Spleen (tissue), 11 donors: Measurements from ENCODE around the gene ZC3H13. TPM values are rescaled to one million over a fixed set of nuclear protein-coding genes. Genes with fewer than 3 reads are reported as not detected.

ENCODE experiments used
- DNase-seq: peaks from one replicate; pipeline ENCODE4 v3.0.0-alpha.2; 2020
- H3K27ac ChIP-seq, 8 donors: fragments of 200-600 bp; sonication (generic) in 7 of 8; 1 replicate in 4 of 8; 2 replicates in 4 of 8; pipeline versions ENCODE4 v1.5.0 to v1.8.0; 2016 to 2021; ENCODE audit warnings: inconsistent platforms in 4 of 8, mild to moderate bottlenecking in 4 of 8, moderate library complexity in 1 of 8
- H3K27me3 ChIP-seq, 7 donors: fragments of 200-600 bp; sonication (generic) in 6 of 7; replicated peaks in 1 of 7; 1 replicate in 4 of 7; 2 replicates in 3 of 7; pipeline versions ENCODE4 v1.5.0 to v1.8.0; 2016 to 2021; ENCODE audit warnings: inconsistent platforms in 3 of 7, mild to moderate bottlenecking in 1 of 7
- H3K36me3 ChIP-seq, 6 donors: fragments of 200-600 bp; sonication (generic) in 5 of 6; 1 replicate in 4 of 6; 2 replicates in 2 of 6; pipeline versions ENCODE4 v1.5.0 to v1.8.0; 2016 to 2021; ENCODE audit warnings: inconsistent platforms in 2 of 6
- H3K4me1 ChIP-seq, 6 donors: fragments of 200-600 bp; sonication (generic) in 5 of 6; 1 replicate in 3 of 6; 2 replicates in 3 of 6; pipeline versions ENCODE4 v1.5.0 to v1.8.0; 2016 to 2021; ENCODE audit warnings: inconsistent platforms in 3 of 6
- H3K4me3 ChIP-seq, 8 donors: fragments of 200-600 bp; sonication (generic) in 7 of 8; 1 replicate in 4 of 8; 2 replicates in 4 of 8; pipeline versions ENCODE4 v1.5.0 to v1.8.0; 2016 to 2021; ENCODE audit warnings: inconsistent platforms in 4 of 8, mild to moderate bottlenecking in 4 of 8, moderate library complexity in 2 of 8
- H3K9me3 ChIP-seq, 8 donors: fragments of 200-600 bp; sonication (generic) in 7 of 8; 1 replicate in 4 of 8; 2 replicates in 4 of 8; pipeline versions ENCODE4 v1.5.0 to v1.8.0; 2016 to 2021; ENCODE audit warnings: inconsistent platforms in 4 of 8
- POLR2A ChIP-seq, 3 donors: fragments of 450-650 bp; IDR thresholded peaks; one replicate each; pipeline ENCODE4 v1.5.1; 2017; ENCODE audit warnings: antibody characterized with exemption in 3 of 3, mild to moderate bottlenecking in 1 of 3
- POLR2AphosphoS5 ChIP-seq, 3 donors: sonication (generic); formaldehyde crosslinking; IDR thresholded peaks; one replicate each; pipeline ENCODE4 v1.5.1; 2017; ENCODE audit warnings: antibody characterized with exemption in 3 of 3
- WGBS, 5 donors: extraction: QIAGEN DNeasy Blood & Tissue Kit in 3 of 5; methylation state at CpG; one replicate each; pipeline versions ENCODE4 v1.1.5 to v1.1.7; 2013 to 2018; 5-methylcytosine and 5-hydroxymethylcytosine counted together
- intact Hi-C: fragments of 100-400 bp; cut with DNase I; formaldehyde crosslinking; loops from one replicate; pipeline ENCODE4 v1.15.0; 2023; ENCODE audit warnings: low total_unique reads
- polyA plus RNA-seq, 3 donors: library from polyadenylated mRNA; stranded (reverse); fragments of 200-250 nt; gene quantifications; one replicate each; pipeline ENCODE4 v1.2.1, GENCODE V29; 2013
- total RNA-seq, 7 donors: library from RNA; depleted of rRNA in 3 of 7; stranded (reverse); fragments of >200 nt in 3 of 7; fragmentation: NEBNext Ultra II Directional in 4 of 7; extraction: Animal tissue kit (Norgen Biotek cat#: 25700) in 4 of 7; gene quantifications; one replicate each; pipeline versions ENCODE4 v1.1.0 to v1.2.1, GENCODE V29; 2016 to 2021
- TF ChIP-seq, protein P1 (sequence below), 11 experiments: fragments of 200-600 bp in 7 of 11; fragments of 450-650 bp in 4 of 11; sonication (generic) in 4 of 11; IDR thresholded peaks in 8 of 11; conservative IDR thresholded peaks in 3 of 11; 1 replicate in 7 of 11; 2 replicates in 4 of 11; pipeline versions ENCODE4 v1.4.0 to v1.8.0; 2016 to 2021; ENCODE audit warnings: antibody characterized with exemption in 11 of 11, inconsistent platforms in 4 of 11, mild to moderate bottlenecking in 1 of 11
- donor health status: healthy with polysubstance abuse.
- donor health status: DM: no; HTN: no; CAD: no; lungs with moderate emphysema.
- donor health status: DM: no; HTN: no; CAD: no.
- donor health status: Bipolar disorder and iron deficiency.
- donor health status: healthy.
- donor health status: DM: no; HTN: no; CAD: no.
- donor health status: DM: yes; HTN: yes; CAD: no.

The ZC3H13 gene
- total and polyA plus RNA-seq, 10 donors = 7.9 to 61.2 (median 33.1) TPM

DNA sequence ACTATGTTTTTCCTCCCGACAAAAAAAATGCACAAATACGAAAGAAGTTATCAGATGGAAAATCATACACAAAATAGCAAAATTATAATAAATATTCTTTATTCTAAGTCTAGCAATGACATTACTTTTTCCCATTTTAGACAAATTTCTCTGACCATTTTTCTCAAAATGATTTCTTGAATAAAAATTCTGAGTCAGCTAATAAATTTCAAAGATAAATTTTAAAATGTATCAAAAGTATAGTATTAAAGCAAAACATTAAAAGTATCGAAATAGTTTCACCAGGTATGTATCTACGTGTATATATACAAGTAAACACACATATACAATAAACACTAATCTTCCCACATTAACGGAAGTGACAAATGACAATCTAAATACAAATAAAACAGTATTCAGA lies 8.9 kb downstream of the ZC3H13 start:
- Histone ChIP-seq H3K27ac (no peak overlapping the region), H3K36me3 (peaks cover 0 to 45% (median 18%) of the 10 kb centered on the region in 6 donors), H3K4me3 (no peak overlapping the region), H3K27me3 (no peaks in the 10 kb centered on the region), H3K9me3 (no peaks in the 10 kb centered on the region), H3K4me1 (peaks cover 0 to 40% (median 5%) of the 10 kb centered on the region in 6 donors)
- intact Hi-C loops = no loop called here
- WGBS, 5 donors = 94 to 98% (median 96%) methylated on average over 5 of the region's 5 CpGs
- TF ChIP-seq, protein P1, sequence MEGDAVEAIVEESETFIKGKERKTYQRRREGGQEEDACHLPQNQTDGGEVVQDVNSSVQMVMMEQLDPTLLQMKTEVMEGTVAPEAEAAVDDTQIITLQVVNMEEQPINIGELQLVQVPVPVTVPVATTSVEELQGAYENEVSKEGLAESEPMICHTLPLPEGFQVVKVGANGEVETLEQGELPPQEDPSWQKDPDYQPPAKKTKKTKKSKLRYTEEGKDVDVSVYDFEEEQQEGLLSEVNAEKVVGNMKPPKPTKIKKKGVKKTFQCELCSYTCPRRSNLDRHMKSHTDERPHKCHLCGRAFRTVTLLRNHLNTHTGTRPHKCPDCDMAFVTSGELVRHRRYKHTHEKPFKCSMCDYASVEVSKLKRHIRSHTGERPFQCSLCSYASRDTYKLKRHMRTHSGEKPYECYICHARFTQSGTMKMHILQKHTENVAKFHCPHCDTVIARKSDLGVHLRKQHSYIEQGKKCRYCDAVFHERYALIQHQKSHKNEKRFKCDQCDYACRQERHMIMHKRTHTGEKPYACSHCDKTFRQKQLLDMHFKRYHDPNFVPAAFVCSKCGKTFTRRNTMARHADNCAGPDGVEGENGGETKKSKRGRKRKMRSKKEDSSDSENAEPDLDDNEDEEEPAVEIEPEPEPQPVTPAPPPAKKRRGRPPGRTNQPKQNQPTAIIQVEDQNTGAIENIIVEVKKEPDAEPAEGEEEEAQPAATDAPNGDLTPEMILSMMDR (IDR thresholded peaks at IDR 0.05 in 8 of 11, conservative IDR thresholded peaks at IDR 0.05 in 3 of 11) = no peak
- DNase-seq = no peak

DNA sequence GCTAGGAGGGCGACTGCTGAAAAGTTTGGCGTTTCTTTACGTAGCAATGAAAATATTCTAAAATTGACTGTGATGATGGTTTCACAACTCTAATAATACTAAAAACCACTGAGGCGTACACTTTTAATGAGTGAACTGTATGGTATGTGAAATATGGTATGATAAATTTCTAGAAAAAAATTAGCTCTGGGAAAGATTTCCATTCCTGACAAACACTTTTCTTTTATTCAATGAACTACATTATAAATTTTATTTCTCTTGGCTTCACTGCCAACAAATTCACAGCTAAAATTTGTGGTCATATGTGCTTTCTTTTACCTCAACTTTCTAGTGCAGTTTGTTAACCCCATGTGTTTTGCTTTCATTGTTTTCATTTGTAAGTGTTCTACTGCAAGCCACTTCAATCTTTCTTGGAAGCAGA lies 11.1 kb downstream of the ZC3H13 start:
- DNase-seq = no peak
- WGBS, 5 donors = 88 to 97% (median 93%) methylated on average over 4 of the region's 4 CpGs
- Histone ChIP-seq H3K36me3 (peaks cover 0 to 66% (median 24%) of the 10 kb centered on the region in 6 donors), H3K27me3 (no peaks in the 10 kb centered on the region), H3K9me3 (no peaks in the 10 kb centered on the region), H3K4me1 (peaks cover 0 to 21% (median 3%) of the 10 kb centered on the region in 6 donors), H3K27ac (no peak overlapping the region), H3K4me3 (no peak overlapping the region)
- intact Hi-C loops = no loop called here
- TF ChIP-seq, protein P1 (IDR thresholded peaks at IDR 0.05 in 8 of 11, conservative IDR thresholded peaks at IDR 0.05 in 3 of 11) = no peak
- no peak for TF ChIP-seq POLR2AphosphoS5 (IDR thresholded peaks at IDR 0.05)
- no peak for TF ChIP-seq POLR2A (IDR thresholded peaks at IDR 0.05)

DNA sequence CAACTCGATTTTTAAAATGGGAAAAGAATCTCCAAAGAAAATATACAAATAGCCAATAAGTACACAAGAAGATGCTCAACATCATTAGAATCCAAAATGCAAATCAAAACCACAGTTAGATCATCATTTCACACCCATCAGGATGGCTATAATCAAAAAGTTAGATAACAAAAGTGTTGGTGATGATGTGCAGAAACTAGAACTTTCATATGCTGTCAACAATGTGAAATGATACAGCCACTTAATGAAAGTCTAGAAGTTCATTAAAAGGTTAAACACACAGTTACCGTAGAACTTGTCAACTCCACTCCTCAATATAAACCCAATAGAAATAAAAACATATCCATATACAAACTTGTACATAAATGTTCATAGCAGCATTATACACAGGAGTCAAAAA lies 11.8 kb downstream of the ZC3H13 start:
- TF ChIP-seq, protein P1 (IDR thresholded peaks at IDR 0.05 in 8 of 11, conservative IDR thresholded peaks at IDR 0.05 in 3 of 11) = no peak
- no peak for TF ChIP-seq POLR2A (IDR thresholded peaks at IDR 0.05)
- Histone ChIP-seq H3K36me3 (peaks cover 0 to 73% (median 24%) of the 10 kb centered on the region in 6 donors), H3K9me3 (no peaks in the 10 kb centered on the region), H3K27ac (no peak overlapping the region), H3K4me1 (peaks cover 0 to 17% (median 3%) of the 10 kb centered on the region in 6 donors), H3K27me3 (no peaks in the 10 kb centered on the region), H3K4me3 (no peak overlapping the region)
- intact Hi-C loops = no loop called here
- WGBS, 5 donors = 88 to 98% (median 91%) methylated on average over 2 of the region's 2 CpGs
- DNase-seq = no peak

GRCh38 chr13:46039411-46040182 lies 12.9 kb downstream of the ZC3H13 start:
- Histone ChIP-seq H3K36me3 (peaks cover 0 to 80% (median 28%) of the 10 kb centered on the region in 6 donors), H3K9me3 (no peaks in the 10 kb centered on the region)

More at GRCh38 chr13:46039411-46040182, 12.9 kb downstream of the ZC3H13 start:
- H3K27me3 ChIP-seq = no peaks in the 10 kb centered on the region
- H3K4me3 ChIP-seq = no peak overlapping the region
- no peak overlapping the region for H3K27ac ChIP-seq
- no peak for DNase-seq
- no peak for TF ChIP-seq POLR2A (IDR thresholded peaks at IDR 0.05)
- TF ChIP-seq, protein P1 (IDR thresholded peaks at IDR 0.05 in 8 of 11, conservative IDR thresholded peaks at IDR 0.05 in 3 of 11) = no peak
- no peak for TF ChIP-seq POLR2AphosphoS5 (IDR thresholded peaks at IDR 0.05)
- intact Hi-C loops = no loop called here
- peaks cover 0 to 8% (median 1%) of the 10 kb centered on the region in 6 donors for H3K4me1 ChIP-seq
- WGBS, 5 donors = 96 to 99% (median 97%) methylated on average over 6 of the region's 6 CpGs
